H9 (cell line): ENCODE results near the gene CRMP1. TPM values are rescaled to one million over a fixed set of nuclear protein-coding genes. Genes with fewer than 3 reads are reported as not detected.

ENCODE experiments used
- DNase-seq: peaks from one replicate; pipeline ENCODE4 v3.0.0-alpha.2; 2017
- H2AFZ ChIP-seq: one replicate; pipeline ENCODE4 v1.6.1; 2013; ENCODE audit warnings: mild to moderate bottlenecking, low read length, control low read depth, moderate library complexity
- H2AK5ac ChIP-seq: 2 replicates; pipeline ENCODE4 v1.6.1; 2013; ENCODE audit warnings: low read length, control low read depth, mixed read lengths; ENCODE audit not compliant: insufficient read length
- H2BK120ac ChIP-seq: one replicate; pipeline ENCODE4 v1.6.1; 2013; ENCODE audit warnings: low read depth, mild to moderate bottlenecking, low read length, control low read depth, inconsistent platforms; ENCODE audit not compliant: poor library complexity, severe bottlenecking
- H2BK12ac ChIP-seq: 2 replicates; pipeline ENCODE4 v1.6.1; 2013; ENCODE audit warnings: low read length, control low read depth, mixed read lengths, low read depth; ENCODE audit not compliant: insufficient read length
- H2BK15ac ChIP-seq: 2 replicates; pipeline ENCODE4 v1.6.1; 2013; ENCODE audit warnings: low read depth, low read length, control low read depth
- H2BK20ac ChIP-seq: one replicate; pipeline ENCODE4 v1.6.1; 2013; ENCODE audit warnings: low read depth, mild to moderate bottlenecking, low read length, control low read depth, inconsistent platforms; ENCODE audit not compliant: poor library complexity, severe bottlenecking
- H2BK5ac ChIP-seq: 2 replicates; pipeline ENCODE4 v1.6.1; 2013; ENCODE audit warnings: low read length, control low read depth, mixed read lengths; ENCODE audit not compliant: insufficient read length
- H3K14ac ChIP-seq: 2 replicates; pipeline ENCODE4 v1.6.1; 2013; ENCODE audit warnings: low read length, control low read depth; ENCODE audit not compliant: insufficient read depth
- H3K18ac ChIP-seq: 2 replicates; pipeline ENCODE4 v1.6.1; 2013; ENCODE audit warnings: low read depth, mild to moderate bottlenecking, mixed read lengths, low read length, control low read depth; ENCODE audit not compliant: insufficient read length
- H3K23ac ChIP-seq: 2 replicates; pipeline ENCODE4 v1.6.1; 2013; ENCODE audit warnings: low read length, control low read depth, mixed read lengths, low read depth; ENCODE audit not compliant: insufficient read length
- H3K23me2 ChIP-seq: 2 replicates; pipeline ENCODE4 v1.6.1; 2013; ENCODE audit warnings: low read depth, mild to moderate bottlenecking, mixed read lengths, low read length, control low read depth; ENCODE audit not compliant: insufficient read length, poor library complexity, severe bottlenecking
- H3K27ac ChIP-seq: 2 replicates; pipeline ENCODE4 v1.5.1; 2013; ENCODE audit warnings: low read length, control low read depth, mixed read lengths, low read depth; ENCODE audit not compliant: insufficient read length
- H3K27me3 ChIP-seq: 2 replicates; pipeline ENCODE4 v1.6.1; 2013; ENCODE audit warnings: low read length, control low read depth, inconsistent platforms; ENCODE audit not compliant: insufficient read depth
- H3K4ac ChIP-seq: 2 replicates; pipeline ENCODE4 v1.6.1; 2013; ENCODE audit warnings: low read depth, mild to moderate bottlenecking, control low read depth, inconsistent platforms, low read length, moderate library complexity
- H3K4me1 ChIP-seq: 2 replicates; pipeline ENCODE4 v1.6.1; 2013; ENCODE audit warnings: low read length, control low read depth, inconsistent platforms; ENCODE audit not compliant: insufficient read depth
- H3K4me2 ChIP-seq: 2 replicates; pipeline ENCODE4 v1.6.1; 2013; ENCODE audit warnings: low read length, control low read depth, mixed read lengths; ENCODE audit not compliant: insufficient read length, insufficient read depth
- H3K56ac ChIP-seq: 2 replicates; pipeline ENCODE4 v1.6.1; 2013; ENCODE audit warnings: low read depth, mild to moderate bottlenecking, mixed read lengths, low read length, control low read depth; ENCODE audit not compliant: insufficient read length
- H3K79me1 ChIP-seq: 2 replicates; pipeline ENCODE4 v1.6.1; 2013; ENCODE audit warnings: low read depth, mild to moderate bottlenecking, moderate library complexity, low read length, control low read depth, inconsistent platforms; ENCODE audit not compliant: insufficient read depth, poor library complexity, severe bottlenecking
- H3K79me2 ChIP-seq: 2 replicates; pipeline ENCODE4 v1.6.1; 2013; ENCODE audit warnings: low read length, control low read depth, inconsistent platforms; ENCODE audit not compliant: insufficient read depth
- H3K9ac ChIP-seq: 2 replicates; pipeline ENCODE4 v1.6.1; 2013; ENCODE audit warnings: low read length, control low read depth, mixed read lengths; ENCODE audit not compliant: insufficient read length; ENCODE audit errors: extremely low read depth
- H3K9me3 ChIP-seq: one replicate; pipeline ENCODE4 v1.6.1; 2013; ENCODE audit warnings: low read depth, low read length, inconsistent platforms; ENCODE audit not compliant: control insufficient read depth
- H3T11ph ChIP-seq: one replicate; pipeline ENCODE4 v1.6.1; 2013; ENCODE audit warnings: mild to moderate bottlenecking, low read length, control low read depth, inconsistent platforms
- H4K20me1 ChIP-seq: one replicate; pipeline ENCODE4 v1.6.1; 2013; ENCODE audit not compliant: control insufficient read depth, insufficient read length, insufficient read depth
- H4K5ac ChIP-seq: 2 replicates; pipeline ENCODE4 v1.6.1; 2013; ENCODE audit warnings: low read depth, mild to moderate bottlenecking, mixed read lengths, low read length, control low read depth; ENCODE audit not compliant: insufficient read length
- H4K8ac ChIP-seq: replicated peaks from 2 replicates; pipeline ENCODE4 v1.6.1; 2013; ENCODE audit warnings: low read length, control low read depth, mixed read lengths, low read depth; ENCODE audit not compliant: insufficient read length
- H4K91ac ChIP-seq: 2 replicates; pipeline ENCODE4 v1.6.1; 2013; ENCODE audit warnings: low read depth, mild to moderate bottlenecking, moderate library complexity, mixed read lengths, low read length, control low read depth; ENCODE audit not compliant: insufficient read length
- H3K27ac Mint-ChIP-seq, 3 experiments: 2 replicates in 2 of 3; 3 replicates in 1 of 3; pipeline ENCODE4 v1.8.0; 2020 to 2021; ENCODE audit warnings: mixed read lengths in 3 of 3, mild to moderate bottlenecking in 1 of 3, moderate library complexity in 1 of 3
- H3K27me3 Mint-ChIP-seq: 2 replicates; pipeline ENCODE4 v1.8.0; 2021; ENCODE audit warnings: low read depth, mild to moderate bottlenecking, moderate library complexity, mixed read lengths
- H3K36me3 Mint-ChIP-seq, 3 experiments: 2 replicates in 2 of 3; 3 replicates in 1 of 3; pipeline ENCODE4 v1.8.0; 2020 to 2021; ENCODE audit warnings: low read depth in 3 of 3, mixed read lengths in 3 of 3; ENCODE audit not compliant: insufficient read depth in 1 of 3
- H3K4me1 Mint-ChIP-seq, 2 experiments: 2 replicates each; pipeline ENCODE4 v1.8.0; 2020; ENCODE audit warnings: mixed read lengths in 2 of 2
- H3K4me3 Mint-ChIP-seq, 2 experiments: 2 replicates in 1 of 2; 3 replicates in 1 of 2; pipeline ENCODE4 v1.8.0; 2020 to 2021; ENCODE audit warnings: mild to moderate bottlenecking in 2 of 2, mixed read lengths in 2 of 2, moderate library complexity in 1 of 2
- H3K9me3 Mint-ChIP-seq, 2 experiments: 2 replicates in 1 of 2; 3 replicates in 1 of 2; pipeline ENCODE4 v1.8.0; 2020; ENCODE audit warnings: mild to moderate bottlenecking in 2 of 2, mixed read lengths in 2 of 2, moderate library complexity in 1 of 2
- CTCF ChIP-seq: fragments of 200-600 bp; sonication (generic); conservative IDR thresholded peaks from 3 replicates; pipeline ENCODE4 v1.8.0; 2021; ENCODE audit warnings: antibody characterized with exemption, mild to moderate bottlenecking
- WGBS: extraction: QIAGEN DNeasy Blood & Tissue Kit; methylation state at CpG from one replicate; pipeline ENCODE4 v1.1.7; 2013; ENCODE audit warnings: missing lambda C conversion rate, low lambda C conversion rate, mixed read lengths; ENCODE audit not compliant: insufficient read length; ENCODE audit errors: extremely low coverage; 5-methylcytosine and 5-hydroxymethylcytosine counted together
- total RNA-seq: library from RNA; stranded (reverse); gene quantifications from 2 replicates; pipeline ENCODE4 v1.2.1, GENCODE V29; 2021

CRMP1 gene
- total RNA-seq, 1 experiment from 2014 or later = 71.6 TPM

DNA sequence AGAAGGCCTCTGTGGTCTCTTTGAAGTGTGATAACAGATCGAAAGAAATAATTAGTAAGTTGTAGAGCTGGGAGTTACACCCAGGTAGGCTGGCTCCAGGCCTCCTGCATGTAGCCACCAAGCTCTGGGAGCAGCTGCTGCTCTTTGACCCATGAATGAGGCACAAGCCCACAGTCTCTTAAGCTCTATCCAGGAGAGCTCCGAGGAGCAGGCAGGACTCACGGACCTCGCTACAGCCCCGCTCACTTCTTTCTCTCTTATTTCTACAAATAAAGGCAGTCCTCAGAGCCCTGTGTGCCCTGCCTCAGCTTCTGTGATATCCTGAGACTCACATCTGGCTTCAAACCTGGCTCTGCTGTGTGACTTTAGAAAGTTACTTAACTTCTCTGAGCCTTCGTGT lies 95.0 kb downstream of the CRMP1 start:
- no peaks in the 10 kb centered on the region for H4K20me1 ChIP-seq
- H2AK5ac ChIP-seq = no peak overlapping the region
- Mint-ChIP-seq H3K36me3 (peaks cover 16 to 27% (median 19%) of the 10 kb centered on the region in 3 experiments; a peak in 6 of 7 replicates), H3K27ac (no peak overlapping the region), H3K4me1 (no peaks in the 10 kb centered on the region), H3K27me3 (no peaks in the 10 kb centered on the region; the same call in 1 of the 2 replicates), H3K9me3 (no peaks in the 10 kb centered on the region), H3K4me3 (no peak overlapping the region)
- no peaks in the 10 kb centered on the region for H3K4me1 ChIP-seq
- H3K23me2 ChIP-seq = no peaks in the 10 kb centered on the region
- H3K56ac ChIP-seq = no peak overlapping the region
- no peak overlapping the region for H2BK5ac ChIP-seq
- no peak overlapping the region for H3K4ac ChIP-seq
- no peak for TF ChIP-seq CTCF
- no peak overlapping the region for H2AFZ ChIP-seq
- DNase-seq = peak; percentile 13
- no peak overlapping the region for H4K91ac ChIP-seq
- no peak overlapping the region for H3K18ac ChIP-seq
- H3K4me2 ChIP-seq = no peak overlapping the region
- H3K14ac ChIP-seq = no peak overlapping the region
- H2BK120ac ChIP-seq = no peak overlapping the region
- H3K27me3 ChIP-seq = no peaks in the 10 kb centered on the region
- no peaks in the 10 kb centered on the region for H3K79me2 ChIP-seq
- no peak overlapping the region for H2BK15ac ChIP-seq
- no peaks in the 10 kb centered on the region for H3K9me3 ChIP-seq
- no peak overlapping the region for H3K9ac ChIP-seq
- no peak overlapping the region for H4K5ac ChIP-seq
- no peak overlapping the region for H4K8ac ChIP-seq
- no peak overlapping the region for H2BK12ac ChIP-seq
- H3T11ph ChIP-seq = no peak overlapping the region
- WGBS = no CpG with 5 or more reads among the region's 6 CpGs
- H3K27ac ChIP-seq = no peak overlapping the region
- no peak overlapping the region for H3K23ac ChIP-seq
- H3K79me1 ChIP-seq = no peaks in the 10 kb centered on the region
- H2BK20ac ChIP-seq = no peak overlapping the region
